ENCODE measurements around the gene OTOS.

GRCh38 chr2:240132651-240132980 lies 7.8 kb downstream of the OTOS start:
- TF ChIP-seq EZH2phosphoT487 (IDR thresholded peaks at IDR 0.05; ENCODE audit: insufficient read depth, low read depth), result no peak
- TF ChIP-seq EZH2 (IDR thresholded peaks at IDR 0.05; ENCODE audit: insufficient read depth, poor library complexity, severe bottlenecking), result no peak
